HG02943 (cell line): ENCODE data around the gene LGI2.

Source experiments
- ATAC-seq: cut with Tn5 transposase; IDR thresholded peaks from one replicate; pipeline ENCODE4 v1.9.1; 2021; ENCODE audit warnings: mild to moderate bottlenecking, low read depth, moderate library complexity; ENCODE audit not compliant: unreplicated experiment

LGI2 gene

DNA sequence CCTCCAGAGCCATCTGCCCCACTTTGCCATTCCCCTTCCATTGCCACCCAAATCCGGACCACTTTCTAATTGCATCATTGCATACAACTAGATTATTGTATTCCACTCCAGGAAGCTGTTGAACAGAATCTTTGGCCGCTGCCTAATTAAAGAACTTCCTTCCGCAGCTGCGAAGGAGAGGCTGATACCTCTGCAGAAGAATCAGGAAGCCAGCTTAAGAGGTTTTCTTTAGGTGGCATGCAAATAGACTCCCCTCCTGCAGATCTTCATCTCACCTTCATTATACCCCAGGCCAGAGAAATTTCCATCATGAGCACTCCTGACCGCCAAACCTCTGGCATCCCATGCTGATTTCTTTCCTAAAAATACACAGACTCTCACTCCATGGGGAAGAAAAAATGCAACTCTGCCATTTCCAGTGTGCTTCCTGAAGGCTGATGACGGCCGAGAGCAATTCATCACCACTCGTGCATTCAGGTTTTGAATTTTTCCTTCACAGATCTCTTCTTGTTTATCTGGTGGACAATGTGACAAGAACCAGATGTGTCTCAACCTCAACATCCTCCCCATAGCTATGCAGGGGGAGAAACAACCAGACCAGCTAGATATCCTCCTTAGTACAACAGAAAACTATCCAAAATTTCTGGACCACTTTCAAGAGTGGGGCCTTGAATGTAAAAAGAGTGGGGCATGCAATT, 31.2 kb downstream of the LGI2 start:
- ATAC-seq, result no peak

DNA sequence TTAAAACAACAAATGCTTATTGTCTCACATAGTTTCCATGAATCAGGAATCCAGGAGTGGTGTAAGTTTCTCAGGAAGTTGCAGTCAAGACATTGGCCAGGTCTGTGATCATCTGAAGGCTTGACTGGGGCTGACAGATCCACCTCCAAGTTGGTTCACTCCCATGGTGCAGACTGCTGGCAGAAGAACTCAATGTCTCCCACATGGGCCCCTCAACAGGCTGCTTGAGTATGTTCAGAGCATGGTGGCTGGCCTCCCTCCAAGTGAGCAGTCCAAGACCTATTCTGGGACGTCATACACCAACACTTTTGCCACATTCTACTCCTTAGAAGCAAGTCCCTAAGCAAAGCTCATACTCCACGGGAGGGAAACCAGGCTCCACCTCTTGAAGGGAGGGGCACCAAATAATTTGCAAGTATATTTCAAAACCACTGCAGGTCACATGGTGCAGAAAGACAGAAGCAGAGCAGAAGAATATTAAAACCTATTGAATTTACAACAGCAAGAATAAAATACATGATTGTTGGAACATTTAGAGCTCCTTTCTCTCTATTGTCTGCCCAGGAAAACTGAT, 35.3 kb downstream of the LGI2 start:
- no peak for ATAC-seq

DNA sequence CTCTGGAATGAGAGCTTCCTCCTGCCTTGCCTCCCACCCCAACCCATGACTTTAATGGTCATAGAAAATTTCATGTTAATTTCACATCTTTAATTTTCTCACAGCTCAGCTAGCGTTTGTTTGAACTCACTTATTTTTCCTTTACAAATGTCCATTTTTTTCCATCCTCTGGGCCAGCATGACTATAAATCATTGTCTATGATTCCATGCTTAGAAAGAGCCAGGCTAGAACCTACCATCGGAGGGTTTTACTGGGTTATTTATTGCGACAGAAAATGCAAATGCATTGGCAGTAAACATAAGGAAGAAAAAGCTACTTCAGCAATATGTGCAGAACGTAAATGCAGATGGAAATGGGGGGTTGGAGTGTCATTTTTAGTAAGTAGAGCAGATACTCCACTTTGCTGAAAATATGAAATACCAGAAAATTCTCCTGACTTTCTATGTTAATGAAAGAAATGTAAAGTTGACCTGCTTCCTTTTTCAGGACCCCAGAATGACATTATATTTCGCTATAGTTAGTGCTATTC, 37.1 kb downstream of the LGI2 start:
- ATAC-seq, result no peak

DNA sequence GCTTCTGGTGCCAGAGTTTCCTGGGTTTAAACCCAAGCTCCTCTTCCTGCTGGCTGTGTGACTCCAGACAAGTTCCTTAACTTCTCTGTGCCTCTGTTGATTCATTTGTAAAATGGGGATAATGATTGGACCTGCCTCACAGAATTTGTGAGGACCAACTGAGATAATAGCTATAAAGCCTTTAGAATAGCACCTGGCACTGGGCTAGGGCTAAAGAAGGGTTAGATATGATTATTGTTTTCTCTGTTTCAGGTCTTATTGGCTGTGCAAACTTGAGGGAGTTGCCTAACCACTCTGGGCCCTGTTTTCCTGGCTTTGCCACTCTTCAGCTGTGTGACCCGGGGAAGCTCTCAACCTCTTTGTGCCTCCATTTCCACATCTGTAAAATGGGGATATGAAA, 37.8 kb downstream of the LGI2 start:
- ATAC-seq, result no peak

DNA sequence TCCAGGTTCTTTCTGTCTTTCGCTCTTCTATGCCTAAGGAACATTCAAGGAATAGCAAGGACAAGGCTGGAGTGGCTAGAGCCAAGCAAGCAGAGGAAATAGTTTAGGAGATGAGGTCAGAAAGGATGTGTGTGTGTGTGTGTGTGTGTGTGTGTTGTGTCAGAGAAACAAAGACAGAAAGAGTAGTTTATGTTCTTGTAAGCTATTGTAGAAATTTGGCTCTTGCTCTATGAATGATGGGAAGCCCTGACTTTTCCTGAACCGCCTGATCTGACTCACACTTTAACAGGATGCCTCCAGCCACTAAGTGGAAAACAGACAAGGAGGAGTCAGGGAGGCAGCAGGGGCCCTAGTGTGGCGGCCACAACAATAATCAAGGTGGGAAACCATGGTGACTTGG, 39.7 kb downstream of the LGI2 start:
- ATAC-seq, result no peak

DNA sequence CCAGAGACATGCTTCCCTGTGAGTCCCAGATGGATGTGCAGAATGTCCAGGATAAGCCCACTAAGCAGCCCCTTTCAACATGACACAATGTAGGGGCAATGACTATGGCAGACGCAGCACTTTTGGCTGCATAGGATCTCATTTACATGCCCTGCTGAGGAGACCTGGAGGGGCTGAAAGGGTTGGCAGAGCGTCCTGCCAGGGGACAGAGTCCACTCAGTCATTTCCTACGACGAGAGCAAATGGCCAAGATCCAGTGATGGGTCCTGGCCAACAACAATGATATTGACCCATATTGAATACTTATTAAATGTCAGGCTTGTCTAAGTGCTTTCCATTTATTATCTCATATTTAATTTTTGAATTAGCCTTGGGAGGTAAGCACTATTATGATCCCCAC, 41.4 kb downstream of the LGI2 start:
- no peak for ATAC-seq

DNA sequence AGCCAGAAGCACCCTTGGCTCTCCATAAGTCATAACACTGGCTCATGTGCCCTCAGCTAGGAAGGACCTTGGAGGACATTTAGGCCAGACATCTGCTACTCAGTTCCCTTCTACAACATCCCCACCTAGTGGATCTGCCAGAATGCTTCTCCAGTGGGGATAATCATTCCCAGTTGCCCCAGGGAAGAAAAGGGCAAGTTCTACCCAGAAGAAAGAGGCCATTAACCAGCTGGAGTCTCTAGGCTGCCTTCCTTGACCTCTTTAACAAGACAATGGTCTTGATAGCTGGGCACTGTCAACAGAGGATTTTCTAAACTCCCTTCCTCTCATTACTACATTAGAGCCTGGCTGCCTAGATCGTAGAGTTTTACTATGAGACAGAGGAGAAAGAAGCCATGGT, 42.0 kb downstream of the LGI2 start:
- ATAC-seq, result no peak

DNA sequence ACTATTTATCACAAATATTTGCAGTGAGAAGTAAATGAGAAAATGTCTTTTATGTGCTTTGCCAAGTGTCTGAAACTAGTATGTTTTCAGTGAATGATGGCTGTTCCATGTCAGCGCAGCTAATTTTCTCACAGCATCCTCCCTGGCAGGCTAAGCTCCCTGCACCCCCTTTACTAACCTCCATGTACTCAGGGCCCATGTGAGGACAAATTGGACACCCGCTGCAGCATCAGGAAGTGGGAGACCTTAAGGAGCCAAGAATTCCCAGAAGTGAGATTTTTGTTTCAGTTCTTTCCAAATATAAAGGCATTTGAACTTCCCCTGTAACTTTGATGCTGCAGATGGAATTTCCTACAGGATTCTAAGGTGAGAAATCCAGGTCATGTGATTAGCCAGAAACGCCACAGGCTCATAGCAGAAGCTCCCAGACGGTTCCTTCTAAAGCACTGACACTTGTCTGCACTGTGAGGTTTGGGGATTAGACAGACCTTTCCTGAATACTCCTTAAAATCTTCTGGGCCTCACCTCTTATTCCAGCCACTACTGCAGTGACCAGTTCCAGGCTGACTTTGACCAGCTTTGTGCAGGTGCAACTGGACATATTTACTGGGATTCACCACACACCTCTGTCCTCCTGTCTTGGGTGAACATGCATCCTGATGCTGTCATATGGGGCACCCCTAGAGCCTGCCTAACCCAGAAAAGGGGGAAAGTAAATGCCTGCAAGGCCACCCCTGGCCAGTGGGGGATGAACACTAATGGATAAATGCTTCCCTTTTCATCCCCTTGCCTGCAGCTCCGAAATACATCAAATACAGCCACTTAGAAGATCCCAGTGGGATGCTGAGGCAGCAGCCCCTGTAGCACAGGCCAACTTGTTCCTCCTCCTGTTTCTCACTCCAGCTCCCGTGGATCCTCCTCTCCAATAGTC, 45.9 kb downstream of the LGI2 start:
- ATAC-seq, result no peak

DNA sequence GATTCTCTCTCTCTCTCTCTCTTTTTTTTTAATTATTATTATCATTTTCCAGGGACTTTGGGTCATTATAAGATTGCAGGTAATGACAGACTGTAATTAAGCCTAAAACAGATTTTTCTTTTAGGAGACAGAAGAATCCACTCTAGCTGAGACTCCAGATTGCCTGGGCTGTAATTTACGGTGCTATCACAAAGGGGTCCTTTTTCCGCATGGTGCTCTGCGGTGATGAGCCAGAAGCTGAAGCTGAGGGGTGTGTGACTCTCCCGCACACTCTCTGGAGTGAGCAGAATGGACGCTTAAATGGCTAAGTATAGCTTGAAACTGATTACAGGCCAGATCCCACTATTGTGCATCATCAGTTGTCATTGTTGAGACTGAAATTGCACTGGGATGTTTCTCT, 50.0 kb downstream of the LGI2 start:
- ATAC-seq, result no peak

DNA sequence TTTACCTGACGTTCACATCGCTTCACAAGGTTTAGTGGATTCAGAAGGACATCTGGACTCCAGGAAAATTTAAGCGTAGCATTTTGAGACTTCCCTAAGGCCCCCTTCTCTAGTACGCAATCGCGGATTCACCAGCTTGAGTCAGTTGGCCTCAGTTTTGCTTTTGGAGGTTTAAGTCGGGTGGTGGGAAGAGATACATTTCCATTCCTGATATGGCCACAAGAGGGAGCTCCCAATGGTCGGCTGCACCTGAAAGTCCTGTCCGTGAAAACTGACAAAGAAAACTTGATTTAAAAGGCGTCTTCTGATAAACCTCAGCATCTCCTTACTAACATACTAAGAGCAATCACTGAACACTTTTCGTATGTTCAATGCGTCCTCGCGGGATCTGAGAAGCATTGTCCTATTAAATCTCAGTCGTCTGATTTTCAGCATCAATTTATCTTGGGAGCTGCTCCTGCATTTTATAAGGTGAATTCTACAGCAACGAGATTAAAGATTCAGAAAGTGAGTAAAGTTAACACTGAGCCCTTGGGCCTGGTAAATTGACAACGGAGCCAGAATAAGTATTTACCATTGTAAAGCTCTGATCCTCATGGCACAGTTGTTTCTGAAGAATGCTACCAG, 50.6 kb downstream of the LGI2 start:
- peak; percentile 65 for ATAC-seq

DNA sequence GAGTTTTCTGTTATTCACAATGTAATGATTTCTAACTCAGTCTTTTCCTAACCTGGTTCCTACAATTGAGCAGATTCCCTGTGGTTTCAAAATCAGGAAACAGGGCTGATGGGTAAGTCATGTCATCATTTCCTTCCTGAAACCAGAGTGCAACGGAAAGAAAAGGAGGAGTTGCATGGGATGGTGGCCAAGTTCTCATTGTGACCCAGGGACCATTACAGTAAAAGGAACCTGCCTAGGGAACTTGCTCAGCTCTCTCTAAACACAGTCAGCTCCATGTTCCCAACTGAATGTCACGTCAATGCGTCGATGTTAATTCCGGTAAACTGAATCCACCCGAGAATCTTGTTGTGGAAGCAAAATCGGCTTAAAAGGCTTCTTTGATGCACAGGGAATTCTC, 51.2 kb downstream of the LGI2 start:
- no peak for ATAC-seq

DNA sequence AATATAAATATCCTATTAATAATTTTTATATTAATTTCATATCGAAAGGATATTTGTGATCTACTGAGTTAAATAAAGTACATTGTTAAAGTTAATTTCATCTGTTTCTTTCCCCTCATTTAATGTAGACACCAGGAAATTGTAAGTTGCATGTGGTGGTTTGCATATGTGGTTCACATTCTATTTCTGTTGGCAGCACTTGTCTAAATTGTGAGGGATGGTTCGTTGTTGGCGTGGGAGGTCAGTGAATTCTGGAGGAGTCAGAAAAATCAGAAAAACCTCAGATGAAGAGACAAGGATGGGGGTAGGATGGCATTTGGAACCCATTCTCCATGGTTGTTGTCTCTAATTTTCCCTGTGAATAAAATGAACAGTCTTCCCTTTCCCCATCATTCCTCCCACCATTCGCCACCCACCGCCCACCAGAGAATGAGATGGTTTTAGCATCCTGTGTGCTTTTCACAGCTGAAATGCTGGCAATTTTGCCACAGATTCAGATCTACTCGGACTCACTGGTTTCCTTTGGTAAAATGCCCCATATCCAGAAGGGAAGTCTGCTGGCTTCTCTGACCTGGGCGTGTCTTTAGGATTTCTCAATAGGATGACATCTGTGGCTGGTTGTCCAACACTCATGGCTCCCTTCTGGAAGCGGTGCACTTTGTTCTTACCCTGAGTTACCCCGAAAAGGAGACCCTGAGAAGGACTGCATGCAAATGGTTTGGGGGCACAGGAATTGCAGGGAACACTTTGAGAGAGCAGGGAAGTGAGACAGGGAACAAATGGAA, 52.3 kb downstream of the LGI2 start:
- ATAC-seq, result no peak

DNA sequence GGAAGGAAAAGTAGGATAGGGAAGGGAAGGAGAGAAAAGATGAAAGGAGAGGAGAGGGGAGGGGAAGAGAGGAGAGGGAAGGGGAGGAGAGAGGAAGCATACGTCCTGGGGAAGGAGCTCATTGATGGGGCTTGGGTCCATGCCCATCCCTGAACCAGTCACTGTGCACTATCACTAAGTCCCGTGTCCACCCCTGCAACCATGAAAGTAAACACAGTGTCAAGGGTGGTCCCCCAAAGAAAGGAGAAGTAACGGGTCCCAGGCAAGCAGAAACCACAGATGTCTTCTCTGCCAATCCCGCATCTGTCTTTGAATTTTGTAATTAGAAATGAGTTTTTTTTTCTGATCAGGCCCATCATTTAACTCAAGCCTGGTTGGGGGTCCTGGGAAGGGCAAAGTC, 55.2 kb downstream of the LGI2 start:
- ATAC-seq, result no peak

DNA sequence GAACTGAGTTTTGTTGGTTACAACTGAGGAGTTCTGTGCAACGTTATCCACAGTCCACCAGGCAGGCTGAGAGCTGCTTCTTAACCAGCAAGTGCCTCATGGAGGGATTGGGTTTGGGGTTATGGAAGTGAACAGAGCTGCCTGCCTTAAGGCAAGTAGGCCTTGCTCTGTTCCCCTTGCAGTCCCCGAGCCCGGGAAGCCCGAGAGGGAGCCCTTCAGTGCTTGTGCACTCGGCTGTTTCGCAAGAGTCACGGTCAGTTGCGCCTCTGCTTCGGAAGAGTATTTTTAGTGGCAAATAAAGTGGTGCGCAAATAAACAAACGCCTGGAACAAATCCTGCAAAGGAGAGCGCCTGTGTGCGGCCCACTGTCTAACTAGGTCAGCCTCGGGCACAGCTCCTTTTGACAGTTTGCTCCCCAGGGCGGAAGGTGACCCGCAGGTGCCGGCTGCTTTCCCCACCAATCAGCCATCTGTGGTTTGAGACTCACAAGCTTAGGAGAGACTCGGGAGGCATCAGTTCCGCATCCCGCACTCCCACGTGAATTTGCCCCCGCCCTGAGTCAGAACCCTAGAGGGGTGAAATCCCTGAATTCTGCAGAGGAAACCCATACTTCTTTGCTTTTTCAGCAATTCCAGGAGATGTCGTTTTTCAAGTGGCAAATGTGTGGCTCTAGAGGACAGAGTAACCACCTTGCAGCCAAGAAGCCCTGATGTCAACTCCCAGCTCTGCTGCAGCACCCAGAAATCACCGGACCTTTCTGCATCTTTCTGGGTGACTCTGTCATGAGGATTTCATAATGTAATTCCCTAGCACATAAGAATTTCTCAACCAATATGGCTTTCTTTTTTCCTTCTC, 56.8 kb downstream of the LGI2 start:
- ATAC-seq, result no peak

DNA sequence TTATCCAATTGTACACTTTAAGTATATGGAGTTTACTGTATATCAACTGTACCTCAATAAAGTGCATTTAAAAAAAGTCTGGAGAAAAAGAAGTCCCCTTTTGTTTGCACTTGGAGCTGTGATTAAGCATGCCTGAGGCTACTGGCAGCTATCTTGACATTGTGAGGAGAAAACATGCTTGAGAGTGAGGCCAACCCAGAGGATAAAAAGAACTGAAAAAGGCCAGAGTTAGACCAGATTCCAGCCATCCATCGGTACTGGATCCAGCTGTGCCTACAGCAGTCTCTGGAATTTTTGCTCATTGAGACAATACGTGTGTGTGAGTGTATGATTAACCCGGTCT, 57.4 kb downstream of the LGI2 start:
- no peak for ATAC-seq

DNA sequence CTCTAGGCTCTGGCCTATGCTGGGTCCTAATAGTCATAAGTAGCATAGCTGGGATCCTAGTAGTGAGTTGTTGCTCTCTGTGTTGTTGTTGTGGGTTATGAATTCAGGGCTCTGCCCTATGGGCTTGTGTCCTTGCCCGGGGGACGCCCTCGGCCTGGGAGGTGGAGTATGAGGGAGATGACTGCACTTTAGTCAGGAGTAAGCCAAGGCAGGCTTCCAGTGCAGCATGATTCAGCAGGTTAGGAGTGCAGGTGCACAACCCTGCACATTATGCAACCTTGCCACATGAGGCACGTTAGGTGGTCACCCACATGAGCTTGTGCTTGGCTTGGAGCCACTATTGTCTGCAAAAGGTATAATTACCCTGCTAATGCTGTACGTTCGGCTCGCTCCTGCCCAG, 59.6 kb downstream of the LGI2 start:
- no peak for ATAC-seq

DNA sequence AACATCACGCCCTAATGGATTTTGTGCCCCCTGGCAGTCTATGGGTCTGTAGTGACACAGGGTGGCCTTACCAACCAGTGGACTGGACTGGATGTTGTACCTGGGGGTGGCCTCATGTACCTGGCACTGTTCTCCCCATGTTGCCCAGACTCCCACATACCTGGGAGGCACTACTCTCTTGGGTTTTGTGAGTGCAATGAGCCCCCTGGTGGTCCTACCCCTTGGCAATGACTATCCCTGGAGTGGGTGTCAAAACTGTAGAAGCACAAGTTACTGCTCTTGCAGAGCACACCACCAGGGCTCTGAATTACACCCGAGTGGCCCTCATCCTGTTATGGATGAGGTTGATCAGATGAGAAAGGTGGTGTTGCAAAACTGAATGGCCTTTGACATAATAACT, 60.1 kb downstream of the LGI2 start:
- no peak for ATAC-seq

DNA sequence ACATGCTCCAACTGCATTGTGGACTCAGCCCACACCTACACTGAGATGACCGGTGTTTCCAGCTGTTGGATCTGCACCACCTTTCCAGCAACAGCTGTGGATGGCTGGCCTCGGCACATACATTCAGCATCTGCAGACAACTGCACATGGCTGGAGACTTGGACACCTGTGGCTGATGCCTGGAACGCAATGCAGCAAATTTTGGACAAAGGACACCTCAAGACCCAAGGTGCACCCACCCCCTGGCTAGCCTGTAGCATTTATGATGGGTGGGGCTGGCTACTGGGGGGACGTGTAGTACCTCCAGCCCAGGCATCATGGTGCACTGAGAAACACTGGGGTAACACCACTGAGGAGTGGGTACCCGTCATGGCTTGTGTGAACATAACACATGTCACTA, 60.6 kb downstream of the LGI2 start:
- ATAC-seq, result no peak

DNA sequence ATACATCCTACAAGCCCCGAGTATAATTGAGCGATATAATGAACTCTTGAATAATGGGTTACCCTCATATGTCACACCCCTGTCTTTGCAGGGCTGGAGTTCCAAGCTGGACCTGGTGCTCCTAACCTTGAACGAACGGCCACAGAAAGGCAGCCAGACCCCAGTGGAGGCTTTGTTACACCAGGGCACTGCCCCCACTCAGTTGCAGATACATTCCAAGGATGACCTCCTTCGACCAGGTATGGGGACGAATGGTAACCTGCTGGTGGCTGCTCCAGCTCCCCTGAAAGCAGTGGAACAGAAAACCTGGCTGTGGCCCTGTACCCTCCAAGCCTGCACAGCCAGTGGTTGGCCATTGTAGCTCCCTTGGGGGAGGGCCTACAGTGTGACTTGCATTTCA, 61.3 kb downstream of the LGI2 start:
- no peak for ATAC-seq
